Activated CD4-positive, alpha-beta T cell treated with anti-CD3 and anti-CD28 coated beads, Interleukin-2, amount 10 ng/mL, durations not matched to agents 7 days and 5 days (primary cell): ENCODE measurements around the gene POLDIP3. TPM values are rescaled to one million over a fixed set of nuclear protein-coding genes. Genes with fewer than 3 reads are reported as not detected.
"Not testable (repeated sequence)": the region's sequence is repeated elsewhere in the genome, so short reads cannot be mapped to it uniquely, and the experiment has no call there.

Experiments
- CTCF ChIA-PET: fragments of 350-600 bp; sonication (Branson Sonifier 250); formaldehyde crosslinking; loops from one replicate; lab custom pipeline; 2021; ENCODE audit warnings: antibody characterized with exemption; lab: Charles Lee
- POLR2A ChIA-PET: fragments of 350-600 bp; sonication (Branson Sonifier 250); formaldehyde crosslinking; loops from one replicate; lab custom pipeline; 2021; ENCODE audit warnings: antibody characterized with exemption; lab: Charles Lee
- DNase-seq: peaks from one replicate; pipeline ENCODE4 v3.0.0-alpha.2; 2020
- H3K27ac Mint-ChIP-seq: one replicate; pipeline ENCODE4 v1.8.0; 2021; ENCODE audit warnings: mild to moderate bottlenecking, moderate library complexity, mixed read lengths
- H3K27me3 Mint-ChIP-seq: one replicate; pipeline ENCODE4 v1.8.0; 2021; ENCODE audit warnings: mixed read lengths
- H3K36me3 Mint-ChIP-seq: one replicate; pipeline ENCODE4 v1.8.0; 2021; ENCODE audit warnings: low read depth, mixed read lengths
- H3K4me1 Mint-ChIP-seq: one replicate; pipeline ENCODE4 v1.8.0; 2021; ENCODE audit warnings: mixed read lengths
- H3K4me3 Mint-ChIP-seq: one replicate; pipeline ENCODE4 v1.8.0; 2021; ENCODE audit warnings: mild to moderate bottlenecking, moderate library complexity, mixed read lengths
- H3K9me3 Mint-ChIP-seq: one replicate; pipeline ENCODE4 v1.8.0; 2021; ENCODE audit warnings: mixed read lengths
- total RNA-seq, 2 experiments: library from RNA; stranded (reverse); gene quantifications; one replicate each; pipeline ENCODE4 v1.2.3, GENCODE V29; 2021

POLDIP3 gene
- total RNA-seq, 2 experiments from 2014 or later, result 83.4 to 97.7 TPM

DNA sequence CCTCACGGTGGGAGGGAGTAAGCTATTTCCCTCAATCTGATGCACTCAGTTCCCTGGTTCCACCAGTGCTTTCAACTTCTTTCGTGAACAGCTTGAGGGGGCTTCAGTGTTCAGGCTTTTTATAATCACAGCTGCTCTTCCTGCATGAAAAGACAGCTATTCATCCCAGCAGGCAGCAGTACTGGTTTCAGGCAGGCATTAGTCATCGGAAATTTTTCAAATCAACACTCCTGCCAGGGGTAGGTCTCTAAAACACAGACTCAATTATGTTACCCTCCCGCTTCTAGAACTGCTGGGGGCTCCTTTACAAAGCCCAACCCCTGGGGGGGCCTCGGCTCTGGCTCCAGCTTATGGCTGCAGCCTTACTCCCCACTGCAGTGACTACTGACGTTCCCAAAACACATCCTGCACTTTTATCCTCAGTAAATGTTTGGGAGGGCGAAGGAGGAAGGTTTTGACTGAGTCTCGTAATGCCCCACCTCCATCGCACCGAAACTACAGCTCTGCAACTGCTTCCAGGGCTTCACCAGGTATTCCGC lies 5.8 kb downstream of the POLDIP3 start:
- ChIA-PET POLR2A (no interaction called here), CTCF (no interaction called here)
- H3K4me1 Mint-ChIP-seq, result peaks cover 44% of the 10 kb centered on the region
- no peaks in the 10 kb centered on the region for H3K27me3 Mint-ChIP-seq
- no peak overlapping the region for H3K27ac Mint-ChIP-seq
- H3K36me3 Mint-ChIP-seq, result peaks cover 34% of the 10 kb centered on the region
- H3K4me3 Mint-ChIP-seq, result no peak overlapping the region
- no peaks in the 10 kb centered on the region for H3K9me3 Mint-ChIP-seq
- DNase-seq, result no peak

- Mint-ChIP-seq H3K4me3 (no peak overlapping the region), H3K9me3 (no peaks in the 10 kb centered on the region), H3K27me3 (no peaks in the 10 kb centered on the region), H3K4me1 (peaks cover 40% of the 10 kb centered on the region), H3K36me3 (peaks cover 31% of the 10 kb centered on the region), H3K27ac (no peak overlapping the region)
- POLR2A ChIA-PET, result no interaction called here
- CTCF ChIA-PET, result interaction anchor here (0.6 kb wide), 1 partner anchor 19 kb away, joined by 4 read pairs; no protein-coding TSS in a partner anchor
- DNase-seq, result no peak
Observed at GRCh38 chr22:42608136-42608822, 6.4 kb downstream of the POLDIP3 start.

DNA sequence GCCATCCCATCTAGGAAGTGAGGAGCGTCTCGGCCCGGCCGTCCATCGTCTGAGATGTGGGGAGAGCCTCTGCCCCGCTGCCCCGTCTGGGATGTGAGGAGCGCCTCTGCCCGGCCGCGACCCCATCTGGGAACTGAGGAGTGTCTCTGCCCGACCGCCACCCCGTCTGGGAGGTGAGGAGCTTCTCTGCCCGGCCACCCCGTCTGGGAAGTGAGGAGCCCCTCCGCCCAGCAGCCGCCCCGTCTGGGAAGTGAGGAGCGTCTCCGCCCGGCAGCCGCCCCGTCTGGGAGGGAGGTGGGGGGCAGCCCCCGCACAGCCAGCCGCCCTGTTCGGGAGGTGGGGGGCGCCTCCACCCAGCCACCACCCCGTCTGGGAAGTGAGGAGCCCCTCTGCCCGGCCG lies 7.0 kb downstream of the POLDIP3 start:
- DNase-seq, H3K27me3 Mint-ChIP-seq, POLR2A ChIA-PET, H3K27ac Mint-ChIP-seq, H3K4me3 Mint-ChIP-seq, H3K9me3 Mint-ChIP-seq: not testable (repeated sequence)
- Mint-ChIP-seq H3K4me1 (peaks cover 34% of the 10 kb centered on the region), H3K36me3 (peaks cover 28% of the 10 kb centered on the region)
- CTCF ChIA-PET, result interaction anchor here (1.2 kb wide), 1 partner anchor 36 kb away, joined by 4 read pairs; no protein-coding TSS in a partner anchor

DNA sequence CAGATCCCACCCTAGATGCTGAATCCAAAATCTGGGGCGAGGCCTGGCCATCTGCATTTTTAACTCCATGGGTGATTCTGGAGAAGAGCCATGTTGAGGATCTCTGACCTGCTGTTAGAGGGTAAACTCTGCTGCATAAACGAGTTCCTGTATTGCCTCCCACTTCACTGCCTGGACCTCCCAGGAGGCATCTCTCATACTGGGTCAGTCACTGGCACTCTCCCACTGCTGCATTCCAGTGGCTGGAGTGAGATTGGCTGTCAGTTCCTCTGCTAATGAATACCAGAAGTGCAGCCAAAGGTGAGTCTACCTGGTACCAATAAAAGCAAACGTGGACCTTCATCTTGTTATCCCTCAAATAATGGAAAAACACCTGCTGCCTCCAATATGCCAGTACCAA lies 10.3 kb downstream of the POLDIP3 start:
- ChIA-PET POLR2A (no interaction called here), CTCF (no interaction called here)
- H3K4me1 Mint-ChIP-seq, result peaks cover 9% of the 10 kb centered on the region
- no peaks in the 10 kb centered on the region for H3K9me3 Mint-ChIP-seq
- no peak overlapping the region for H3K4me3 Mint-ChIP-seq
- H3K27me3 Mint-ChIP-seq, result no peaks in the 10 kb centered on the region
- no peak overlapping the region for H3K27ac Mint-ChIP-seq
- DNase-seq, result no peak
- H3K36me3 Mint-ChIP-seq, result peaks cover 31% of the 10 kb centered on the region

GRCh38 chr22:42603427-42603826 lies 11.3 kb downstream of the POLDIP3 start:
- H3K27me3 Mint-ChIP-seq, result no peaks in the 10 kb centered on the region
- ChIA-PET CTCF (no interaction called here), POLR2A (no interaction called here)
- peaks cover 4% of the 10 kb centered on the region for H3K4me1 Mint-ChIP-seq
- H3K4me3 Mint-ChIP-seq, result no peak overlapping the region
- no peak overlapping the region for H3K27ac Mint-ChIP-seq
- peaks cover 34% of the 10 kb centered on the region for H3K36me3 Mint-ChIP-seq
- H3K9me3 Mint-ChIP-seq, result no peaks in the 10 kb centered on the region
- no peak for DNase-seq

DNA sequence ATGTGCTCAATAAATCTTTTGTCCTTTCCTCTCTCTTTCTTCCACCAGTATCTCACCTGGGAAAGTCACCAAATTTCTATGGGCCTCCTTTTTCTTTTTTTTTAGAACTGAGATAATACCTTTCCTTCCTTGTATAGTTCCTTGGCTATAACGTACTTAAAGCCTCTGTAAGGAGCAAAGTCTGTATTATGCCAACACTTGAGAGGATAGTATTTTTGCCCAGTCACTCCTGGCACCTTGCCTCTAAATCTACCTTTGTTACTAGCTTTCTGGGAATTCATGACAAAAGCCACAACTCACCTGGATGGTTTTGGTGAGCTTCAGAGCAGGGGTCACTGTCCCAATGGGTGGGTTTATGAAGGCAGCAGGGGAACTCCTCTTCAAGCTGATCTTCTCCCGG lies 12.2 kb downstream of the POLDIP3 start:
- Mint-ChIP-seq H3K27me3 (no peaks in the 10 kb centered on the region), H3K36me3 (peaks cover 33% of the 10 kb centered on the region), H3K4me3 (no peak overlapping the region), H3K4me1 (peaks cover 4% of the 10 kb centered on the region), H3K27ac (no peak overlapping the region), H3K9me3 (no peaks in the 10 kb centered on the region)
- ChIA-PET CTCF (no interaction called here), POLR2A (no interaction called here)
- DNase-seq, result no peak

DNA sequence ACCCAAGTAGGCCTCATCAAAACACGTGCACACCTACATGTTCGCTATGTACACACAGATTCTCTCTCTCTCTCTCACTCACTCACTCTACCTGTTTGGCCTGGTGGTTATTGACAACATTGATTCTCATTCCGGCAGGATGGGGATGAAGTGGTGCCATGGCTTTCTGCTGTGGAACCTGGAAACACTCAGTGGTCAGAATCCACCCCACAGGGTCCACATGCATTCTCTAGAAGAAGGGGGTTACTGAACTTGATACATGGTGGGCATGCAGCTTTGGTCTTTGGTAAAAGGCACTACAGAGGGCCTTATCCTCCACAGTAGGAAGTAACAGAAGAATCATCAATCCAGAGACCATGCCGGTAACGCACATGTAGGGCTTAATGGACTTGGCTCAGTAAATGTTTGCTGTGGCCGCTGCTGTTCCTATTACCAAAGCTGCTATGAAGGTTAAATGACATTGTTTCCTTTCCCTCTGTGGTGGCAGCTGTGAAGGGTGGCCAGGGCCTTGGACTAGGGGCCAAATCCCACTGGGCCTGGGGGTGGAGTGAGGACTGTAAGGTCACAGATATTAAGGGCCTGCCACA lies 12.7 kb downstream of the POLDIP3 start:
- Mint-ChIP-seq H3K36me3 (peaks cover 33% of the 10 kb centered on the region), H3K4me1 (peaks cover 4% of the 10 kb centered on the region), H3K9me3 (no peaks in the 10 kb centered on the region), H3K27ac (no peak overlapping the region), H3K27me3 (no peaks in the 10 kb centered on the region), H3K4me3 (no peak overlapping the region)
- ChIA-PET CTCF (interaction anchor here (0.6 to 2.4 kb wide), 2 partner anchors 9 to 10 kb away, joined by 4 to 5 read pairs; no protein-coding TSS in a partner anchor), POLR2A (no interaction called here)
- no peak for DNase-seq

DNA sequence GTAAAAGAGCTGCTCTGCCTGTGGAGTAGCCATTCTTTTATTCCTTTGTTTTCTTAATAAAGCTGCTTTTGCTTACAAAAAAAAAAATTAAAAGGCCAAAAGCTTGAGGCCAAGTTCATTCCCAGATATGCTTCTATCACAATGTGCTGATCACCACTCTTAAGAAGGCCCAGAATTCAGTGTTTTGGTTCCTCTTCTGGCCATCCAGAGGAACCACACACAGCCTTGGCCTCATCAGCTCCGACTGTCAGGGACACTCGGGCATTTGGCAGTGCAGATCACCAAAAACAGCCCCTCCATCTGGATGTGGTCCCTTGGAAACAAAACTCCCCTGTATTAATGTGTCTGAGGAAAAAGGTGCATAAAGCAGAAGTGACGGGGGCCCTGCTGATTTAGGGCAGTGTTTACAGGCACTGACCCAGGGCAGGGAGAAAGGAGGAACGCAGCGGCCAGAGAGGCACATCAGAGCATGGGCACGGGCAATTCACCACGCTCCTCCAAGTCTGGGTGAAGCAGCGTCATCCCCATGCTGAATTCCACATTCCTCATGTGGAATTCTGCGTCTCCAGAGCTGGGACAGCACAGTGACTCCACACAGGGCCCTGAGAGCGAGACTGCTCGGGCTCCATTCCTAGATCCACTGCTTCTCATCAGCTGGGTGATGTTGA lies 17.7 kb downstream of the POLDIP3 start:
- H3K27me3 Mint-ChIP-seq, result no peaks in the 10 kb centered on the region
- H3K9me3 Mint-ChIP-seq, result no peaks in the 10 kb centered on the region
- DNase-seq, result no peak
- POLR2A ChIA-PET, result no interaction called here
- peaks cover 4% of the 10 kb centered on the region for H3K4me1 Mint-ChIP-seq
- no peak overlapping the region for H3K27ac Mint-ChIP-seq
- CTCF ChIA-PET, result interaction anchor here (0.7 kb wide), 1 partner anchor 421 kb away, joined by 4 read pairs; no protein-coding TSS in a partner anchor
- no peak overlapping the region for H3K4me3 Mint-ChIP-seq
- H3K36me3 Mint-ChIP-seq, result peaks cover 44% of the 10 kb centered on the region

DNA sequence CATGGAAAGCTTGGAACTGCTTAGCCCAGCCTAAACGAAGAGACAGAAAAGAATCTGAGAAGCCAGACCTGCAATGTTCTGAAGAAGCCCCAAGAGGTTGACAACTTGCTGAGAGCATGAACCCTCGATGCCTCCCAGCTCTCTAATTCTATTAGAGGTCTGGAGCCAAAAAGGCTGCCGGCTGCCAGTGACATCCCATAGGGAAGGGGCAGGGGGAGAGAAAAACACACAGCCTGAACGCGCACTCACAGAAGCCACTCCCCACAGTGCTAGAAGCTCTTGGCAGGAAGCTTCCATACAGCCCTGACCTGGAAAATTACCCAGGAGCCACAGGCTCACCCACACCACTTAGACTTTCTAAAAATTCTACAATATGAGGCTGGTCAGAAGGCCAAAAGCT lies 18.3 kb downstream of the POLDIP3 start:
- Mint-ChIP-seq H3K4me3 (no peak overlapping the region), H3K9me3 (no peaks in the 10 kb centered on the region), H3K4me1 (no peaks in the 10 kb centered on the region), H3K36me3 (peaks cover 43% of the 10 kb centered on the region), H3K27me3 (no peaks in the 10 kb centered on the region), H3K27ac (no peak overlapping the region)
- ChIA-PET CTCF (interaction anchor here (0.6 to 1.0 kb wide), 2 partner anchors 18 to 29 kb away, joined by 3 to 4 read pairs; partner anchors contain the start of gene POLDIP3), POLR2A (no interaction called here)
- no peak for DNase-seq

DNA sequence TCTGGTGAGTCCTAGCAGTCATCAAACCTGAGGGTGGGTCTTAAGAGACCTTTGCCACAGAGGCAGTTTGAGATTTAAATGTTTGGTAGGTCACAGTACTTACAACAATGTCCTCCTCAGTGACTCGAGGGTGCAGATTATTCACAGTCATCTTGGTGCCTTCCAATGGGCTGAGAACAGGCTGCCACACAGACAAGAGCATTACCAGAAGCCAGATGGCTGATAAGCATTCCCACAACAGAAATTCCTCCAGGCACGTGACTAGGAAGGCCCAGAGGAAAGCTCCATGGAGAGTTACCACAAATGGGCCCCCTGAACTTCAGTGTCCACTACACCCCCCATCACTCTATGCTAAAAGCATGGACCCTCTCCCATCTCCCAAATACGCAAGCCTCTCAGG lies 19.2 kb downstream of the POLDIP3 start:
- H3K27ac Mint-ChIP-seq, result no peak overlapping the region
- H3K36me3 Mint-ChIP-seq, result peaks cover 41% of the 10 kb centered on the region
- H3K4me3 Mint-ChIP-seq, result no peak overlapping the region
- CTCF ChIA-PET, result interaction anchor here (1.0 kb wide), 1 partner anchor 19 kb away, joined by 4 read pairs; the partner anchor contains the start of gene POLDIP3
- POLR2A ChIA-PET, result no interaction called here
- no peaks in the 10 kb centered on the region for H3K9me3 Mint-ChIP-seq
- no peak for DNase-seq
- no peaks in the 10 kb centered on the region for H3K4me1 Mint-ChIP-seq
- no peaks in the 10 kb centered on the region for H3K27me3 Mint-ChIP-seq

GRCh38 chr22:42591987-42592386 lies 22.7 kb downstream of the POLDIP3 start:
- no peak overlapping the region for H3K27ac Mint-ChIP-seq
- no peaks in the 10 kb centered on the region for H3K27me3 Mint-ChIP-seq
- no peak overlapping the region for H3K4me3 Mint-ChIP-seq
- ChIA-PET CTCF (interaction anchor here (0.6 kb wide), 1 partner anchor 9 kb away, joined by 4 read pairs; no protein-coding TSS in a partner anchor), POLR2A (no interaction called here)
- H3K9me3 Mint-ChIP-seq, result no peaks in the 10 kb centered on the region
- no peaks in the 10 kb centered on the region for H3K4me1 Mint-ChIP-seq
- DNase-seq, result no peak
- peaks cover 43% of the 10 kb centered on the region for H3K36me3 Mint-ChIP-seq

GRCh38 chr22:42587588-42588175 lies 27.0 kb downstream of the POLDIP3 start:
- H3K36me3 Mint-ChIP-seq, result peaks cover 45% of the 10 kb centered on the region
- H3K4me3 Mint-ChIP-seq, result no peak overlapping the region
- POLR2A ChIA-PET, result no interaction called here
- DNase-seq, result no peak
- no peaks in the 10 kb centered on the region for H3K27me3 Mint-ChIP-seq
- CTCF ChIA-PET, result interaction anchor here (0.6 kb wide), 1 partner anchor 70 kb away, joined by 4 read pairs; no protein-coding TSS in a partner anchor
- no peaks in the 10 kb centered on the region for H3K4me1 Mint-ChIP-seq
- H3K27ac Mint-ChIP-seq, result no peak overlapping the region
- no peaks in the 10 kb centered on the region for H3K9me3 Mint-ChIP-seq
